H1 (cell line): ENCODE results near the gene FXYD3. TPM values are rescaled to one million over a fixed set of nuclear protein-coding genes. Genes with fewer than 3 reads are reported as not detected.

Experiments used
- BCL11A ChIP-seq, 2 experiments: IDR thresholded peaks; one replicate each; pipeline ENCODE4 v1.6.1; 2011; ENCODE audit warnings: low read depth in 2 of 2, low read length in 2 of 2, mild to moderate bottlenecking in 2 of 2
- CHD1 ChIP-seq: IDR thresholded peaks from 2 replicates; pipeline ENCODE4 v1.6.1; 2012; ENCODE audit warnings: low read depth, low read length, improper control_type of control experiment
- CTBP2 ChIP-seq: IDR thresholded peaks from 2 replicates; pipeline ENCODE4 v1.7.0; 2011; ENCODE audit warnings: borderline replicate concordance, mild to moderate bottlenecking, moderate library complexity, mixed read lengths, low read length; ENCODE audit not compliant: insufficient read depth, insufficient read length
- EGR1 ChIP-seq: IDR thresholded peaks from 2 replicates; pipeline ENCODE4 v1.6.1; 2011; ENCODE audit warnings: low read depth, low read length, borderline replicate concordance
- FOSL1 ChIP-seq: IDR thresholded peaks from 2 replicates; pipeline ENCODE4 v1.6.1; 2011; ENCODE audit warnings: mild to moderate bottlenecking, low read depth, low read length, moderate library complexity; ENCODE audit not compliant: insufficient read depth
- SAP30 ChIP-seq: fragments of 300-600 bp; sonication (generic); IDR thresholded peaks from 2 replicates; pipeline ENCODE4 v1.7.1; 2012; ENCODE audit warnings: low read length, moderate library complexity, mild to moderate bottlenecking, inconsistent platforms; ENCODE audit not compliant: insufficient read depth, insufficient replicate concordance
- SUZ12 ChIP-seq: fragments of 200-600 bp; sonication (generic); IDR thresholded peaks from 2 replicates; pipeline ENCODE4 v1.6.1; 2012; ENCODE audit warnings: mild to moderate bottlenecking, inconsistent platforms, low read length, moderate library complexity, mixed read lengths
- TBP ChIP-seq: IDR thresholded peaks from 2 replicates; pipeline ENCODE4 v1.6.1; 2011; ENCODE audit warnings: low read depth, low read length, improper control_type of control experiment
- TCF12 ChIP-seq: IDR thresholded peaks from 2 replicates; pipeline ENCODE4 v1.6.1; 2011; ENCODE audit warnings: low read depth, mild to moderate bottlenecking, low read length
- polyA plus RNA-seq, 7 experiments: library from polyadenylated mRNA; depleted of rRNA in 3 of 7; stranded (reverse) in 5 of 7; unstranded in 2 of 7; fragments of >200 nt in 5 of 7; fragments of 200-250 nt in 2 of 7; gene quantifications; 1 replicate in 5 of 7; 2 replicates in 1 of 7; 4 replicates in 1 of 7; pipeline versions ENCODE4 v1.2.1 to v1.2.3, GENCODE V29; 2011 to 2013; ENCODE audit warnings: missing spikeins in 2 of 7, mixed read lengths in 2 of 7
- total RNA-seq: library from RNA; stranded (reverse); fragmentation: NEBNext Ultra II Directional; extraction: Animal tissue kit (Norgen Biotek cat#: 25700); gene quantifications from 2 replicates; pipeline ENCODE4 v1.2.1, GENCODE V29; 2021
- TF ChIP-seq, protein P1 (sequence below): fragments of 300-600 bp; sonication (generic); IDR thresholded peaks from 2 replicates; pipeline ENCODE4 v1.7.1; 2012; ENCODE audit warnings: low read length, moderate library complexity, mild to moderate bottlenecking, inconsistent platforms; ENCODE audit not compliant: insufficient replicate concordance

The FXYD3 gene
- total and polyA plus RNA-seq, 2 of the 8 experiments (the other 6 are each of a cell fraction or from before 2014, with no cell fraction given): 0.33 TPM; not detected in 1

DNA sequence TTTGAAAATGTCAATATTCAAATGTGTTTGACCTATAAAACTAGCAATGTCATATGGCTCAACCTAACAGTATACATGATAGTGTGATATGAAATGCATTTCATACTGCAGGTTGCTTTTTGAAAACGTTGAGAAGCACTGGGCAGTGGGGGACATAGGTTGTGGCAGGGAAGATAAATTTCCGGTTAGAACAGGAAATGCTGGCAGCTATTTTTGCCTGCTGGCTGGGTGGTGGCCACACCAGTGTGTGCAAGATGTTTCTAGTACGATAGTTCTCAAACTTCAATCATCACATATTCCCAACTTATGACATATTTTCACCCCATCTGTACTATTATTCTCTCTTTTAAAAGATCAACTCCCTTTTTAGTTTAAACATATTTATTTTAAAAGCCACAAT is 56.1 kb downstream of the FXYD3 start (continued):
- TF ChIP-seq, protein P1, sequence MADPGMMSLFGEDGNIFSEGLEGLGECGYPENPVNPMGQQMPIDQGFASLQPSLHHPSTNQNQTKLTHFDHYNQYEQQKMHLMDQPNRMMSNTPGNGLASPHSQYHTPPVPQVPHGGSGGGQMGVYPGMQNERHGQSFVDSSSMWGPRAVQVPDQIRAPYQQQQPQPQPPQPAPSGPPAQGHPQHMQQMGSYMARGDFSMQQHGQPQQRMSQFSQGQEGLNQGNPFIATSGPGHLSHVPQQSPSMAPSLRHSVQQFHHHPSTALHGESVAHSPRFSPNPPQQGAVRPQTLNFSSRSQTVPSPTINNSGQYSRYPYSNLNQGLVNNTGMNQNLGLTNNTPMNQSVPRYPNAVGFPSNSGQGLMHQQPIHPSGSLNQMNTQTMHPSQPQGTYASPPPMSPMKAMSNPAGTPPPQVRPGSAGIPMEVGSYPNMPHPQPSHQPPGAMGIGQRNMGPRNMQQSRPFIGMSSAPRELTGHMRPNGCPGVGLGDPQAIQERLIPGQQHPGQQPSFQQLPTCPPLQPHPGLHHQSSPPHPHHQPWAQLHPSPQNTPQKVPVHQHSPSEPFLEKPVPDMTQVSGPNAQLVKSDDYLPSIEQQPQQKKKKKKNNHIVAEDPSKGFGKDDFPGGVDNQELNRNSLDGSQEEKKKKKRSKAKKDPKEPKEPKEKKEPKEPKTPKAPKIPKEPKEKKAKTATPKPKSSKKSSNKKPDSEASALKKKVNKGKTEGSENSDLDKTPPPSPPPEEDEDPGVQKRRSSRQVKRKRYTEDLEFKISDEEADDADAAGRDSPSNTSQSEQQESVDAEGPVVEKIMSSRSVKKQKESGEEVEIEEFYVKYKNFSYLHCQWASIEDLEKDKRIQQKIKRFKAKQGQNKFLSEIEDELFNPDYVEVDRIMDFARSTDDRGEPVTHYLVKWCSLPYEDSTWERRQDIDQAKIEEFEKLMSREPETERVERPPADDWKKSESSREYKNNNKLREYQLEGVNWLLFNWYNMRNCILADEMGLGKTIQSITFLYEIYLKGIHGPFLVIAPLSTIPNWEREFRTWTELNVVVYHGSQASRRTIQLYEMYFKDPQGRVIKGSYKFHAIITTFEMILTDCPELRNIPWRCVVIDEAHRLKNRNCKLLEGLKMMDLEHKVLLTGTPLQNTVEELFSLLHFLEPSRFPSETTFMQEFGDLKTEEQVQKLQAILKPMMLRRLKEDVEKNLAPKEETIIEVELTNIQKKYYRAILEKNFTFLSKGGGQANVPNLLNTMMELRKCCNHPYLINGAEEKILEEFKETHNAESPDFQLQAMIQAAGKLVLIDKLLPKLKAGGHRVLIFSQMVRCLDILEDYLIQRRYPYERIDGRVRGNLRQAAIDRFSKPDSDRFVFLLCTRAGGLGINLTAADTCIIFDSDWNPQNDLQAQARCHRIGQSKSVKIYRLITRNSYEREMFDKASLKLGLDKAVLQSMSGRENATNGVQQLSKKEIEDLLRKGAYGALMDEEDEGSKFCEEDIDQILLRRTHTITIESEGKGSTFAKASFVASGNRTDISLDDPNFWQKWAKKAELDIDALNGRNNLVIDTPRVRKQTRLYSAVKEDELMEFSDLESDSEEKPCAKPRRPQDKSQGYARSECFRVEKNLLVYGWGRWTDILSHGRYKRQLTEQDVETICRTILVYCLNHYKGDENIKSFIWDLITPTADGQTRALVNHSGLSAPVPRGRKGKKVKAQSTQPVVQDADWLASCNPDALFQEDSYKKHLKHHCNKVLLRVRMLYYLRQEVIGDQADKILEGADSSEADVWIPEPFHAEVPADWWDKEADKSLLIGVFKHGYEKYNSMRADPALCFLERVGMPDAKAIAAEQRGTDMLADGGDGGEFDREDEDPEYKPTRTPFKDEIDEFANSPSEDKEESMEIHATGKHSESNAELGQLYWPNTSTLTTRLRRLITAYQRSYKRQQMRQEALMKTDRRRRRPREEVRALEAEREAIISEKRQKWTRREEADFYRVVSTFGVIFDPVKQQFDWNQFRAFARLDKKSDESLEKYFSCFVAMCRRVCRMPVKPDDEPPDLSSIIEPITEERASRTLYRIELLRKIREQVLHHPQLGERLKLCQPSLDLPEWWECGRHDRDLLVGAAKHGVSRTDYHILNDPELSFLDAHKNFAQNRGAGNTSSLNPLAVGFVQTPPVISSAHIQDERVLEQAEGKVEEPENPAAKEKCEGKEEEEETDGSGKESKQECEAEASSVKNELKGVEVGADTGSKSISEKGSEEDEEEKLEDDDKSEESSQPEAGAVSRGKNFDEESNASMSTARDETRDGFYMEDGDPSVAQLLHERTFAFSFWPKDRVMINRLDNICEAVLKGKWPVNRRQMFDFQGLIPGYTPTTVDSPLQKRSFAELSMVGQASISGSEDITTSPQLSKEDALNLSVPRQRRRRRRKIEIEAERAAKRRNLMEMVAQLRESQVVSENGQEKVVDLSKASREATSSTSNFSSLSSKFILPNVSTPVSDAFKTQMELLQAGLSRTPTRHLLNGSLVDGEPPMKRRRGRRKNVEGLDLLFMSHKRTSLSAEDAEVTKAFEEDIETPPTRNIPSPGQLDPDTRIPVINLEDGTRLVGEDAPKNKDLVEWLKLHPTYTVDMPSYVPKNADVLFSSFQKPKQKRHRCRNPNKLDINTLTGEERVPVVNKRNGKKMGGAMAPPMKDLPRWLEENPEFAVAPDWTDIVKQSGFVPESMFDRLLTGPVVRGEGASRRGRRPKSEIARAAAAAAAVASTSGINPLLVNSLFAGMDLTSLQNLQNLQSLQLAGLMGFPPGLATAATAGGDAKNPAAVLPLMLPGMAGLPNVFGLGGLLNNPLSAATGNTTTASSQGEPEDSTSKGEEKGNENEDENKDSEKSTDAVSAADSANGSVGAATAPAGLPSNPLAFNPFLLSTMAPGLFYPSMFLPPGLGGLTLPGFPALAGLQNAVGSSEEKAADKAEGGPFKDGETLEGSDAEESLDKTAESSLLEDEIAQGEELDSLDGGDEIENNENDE: no peak
- TF ChIP-seq BCL11A (IDR thresholded peaks at IDR 0.05; ENCODE audit: low read depth in 2 of 2, low read length in 2 of 2) (no peak), TCF12 (no peak), EGR1 (no peak), SAP30 (no peak), TBP (no peak), CTBP2 (no peak), CHD1 (no peak), FOSL1 (no peak), SUZ12 (no peak)
